ENCODE measurements around the gene ATG4C.

The ATG4C gene

DNA sequence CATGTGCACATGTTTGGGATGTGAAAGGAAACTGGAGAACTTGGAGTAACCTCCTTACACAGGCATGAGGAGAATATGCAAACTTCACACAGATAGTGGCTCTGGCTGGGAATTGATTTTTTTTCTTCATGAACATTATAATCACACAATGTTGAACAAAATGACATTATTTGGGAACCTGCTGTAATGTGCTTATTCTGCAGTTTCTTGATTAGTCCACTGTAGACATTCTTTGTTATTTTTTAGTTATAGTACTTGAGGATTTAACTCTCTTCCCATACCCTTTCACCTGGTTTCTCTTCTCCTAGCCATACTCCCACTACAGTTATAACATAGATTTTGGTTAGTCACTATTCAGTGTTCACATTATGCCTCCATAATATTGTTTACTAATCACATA lies 68.3 kb downstream of the ATG4C start:
- Mint-ChIP-seq H3K27ac (no peak overlapping the region), H3K27me3 (no peaks in the 10 kb centered on the region), H3K4me3 (no peak overlapping the region), H3K9me3 (ENCODE audit: low read depth) (no peaks in the 10 kb centered on the region), H3K36me3 (peaks cover 9% of the 10 kb centered on the region), H3K4me1 (ENCODE audit: low read depth) (no peaks in the 10 kb centered on the region)

DNA sequence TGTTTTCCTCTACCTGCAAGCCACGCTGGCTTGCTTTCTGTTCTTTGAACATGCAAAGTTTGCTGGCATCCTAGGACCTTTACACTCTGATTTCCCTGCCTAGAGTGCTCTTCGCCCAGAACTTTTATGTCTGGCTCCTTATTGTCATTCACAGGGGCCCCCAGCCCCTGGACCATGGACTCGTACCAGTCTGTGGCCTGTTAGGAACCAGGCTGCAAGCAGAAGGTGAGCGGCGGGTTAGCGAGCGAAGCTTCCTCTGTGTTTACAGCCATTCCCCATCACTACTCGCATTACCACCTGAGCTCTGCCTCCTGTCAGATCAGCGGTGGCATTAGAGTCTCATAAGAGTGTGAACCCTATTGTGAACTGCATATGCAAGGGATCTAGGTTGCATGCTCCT lies 73.0 kb downstream of the ATG4C start:
- no peaks in the 10 kb centered on the region for H3K27me3 Mint-ChIP-seq
- no peak overlapping the region for H3K4me3 Mint-ChIP-seq
- no peaks in the 10 kb centered on the region for H3K4me1 Mint-ChIP-seq (ENCODE audit: low read depth)
- H3K27ac Mint-ChIP-seq: no peak overlapping the region
- H3K9me3 Mint-ChIP-seq (ENCODE audit: low read depth): no peaks in the 10 kb centered on the region
- H3K36me3 Mint-ChIP-seq: peaks cover 13% of the 10 kb centered on the region

DNA sequence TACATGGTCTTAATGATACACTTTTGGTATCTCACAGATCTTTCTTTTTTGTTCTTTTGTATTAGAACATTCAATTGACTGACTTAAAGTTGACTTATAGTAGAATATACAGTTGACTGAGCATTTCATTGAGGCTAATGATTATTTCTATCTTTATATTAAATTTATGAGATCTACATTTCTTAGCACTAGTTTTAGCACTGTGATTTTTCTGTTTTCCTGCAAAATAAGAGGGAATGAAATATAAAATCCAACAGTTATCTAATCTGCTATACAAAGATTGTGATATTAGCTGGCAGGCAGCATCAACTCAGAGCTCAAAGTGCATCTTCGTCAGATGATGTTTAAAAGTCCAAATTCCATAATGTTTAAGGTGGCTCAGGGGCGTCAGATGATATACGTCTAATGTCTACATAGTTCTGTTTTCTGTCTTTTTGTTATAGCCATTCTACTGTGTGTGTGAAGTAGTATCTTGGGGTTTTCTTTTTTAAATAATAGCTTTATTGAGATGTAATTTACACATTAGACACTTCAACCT lies 85.4 kb downstream of the ATG4C start:
- H3K36me3 Mint-ChIP-seq: no peaks in the 10 kb centered on the region

DNA sequence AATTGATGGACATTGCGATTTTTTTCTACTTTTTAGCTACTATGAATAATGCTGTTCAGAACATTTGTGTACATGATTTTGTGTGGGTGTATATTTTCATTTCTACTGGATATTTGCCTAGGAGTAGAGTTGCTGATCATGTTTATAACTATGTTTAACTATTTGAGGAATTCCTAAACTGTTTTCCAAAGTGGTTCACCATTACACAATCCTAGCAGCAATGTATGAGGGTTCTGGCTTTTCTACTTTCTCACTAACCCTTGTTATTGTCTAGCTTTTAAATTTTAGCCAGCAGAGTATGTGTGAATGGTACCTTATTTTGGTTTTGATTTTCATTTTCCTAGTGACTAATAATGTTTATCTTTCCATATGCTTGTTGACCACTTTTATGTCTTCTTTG lies 86.2 kb downstream of the ATG4C start:
- H3K4me1 Mint-ChIP-seq (ENCODE audit: low read depth): no peaks in the 10 kb centered on the region
- no peak overlapping the region for H3K4me3 Mint-ChIP-seq
- H3K36me3 Mint-ChIP-seq: no peaks in the 10 kb centered on the region
- H3K27me3 Mint-ChIP-seq: peaks cover 4% of the 10 kb centered on the region
- H3K9me3 Mint-ChIP-seq (ENCODE audit: low read depth): no peaks in the 10 kb centered on the region
- H3K27ac Mint-ChIP-seq: no peak overlapping the region

More for the DNA sequence above, 85.4 kb downstream of the ATG4C start:
- no peak overlapping the region for H3K4me3 Mint-ChIP-seq
- no peaks in the 10 kb centered on the region for H3K9me3 Mint-ChIP-seq (ENCODE audit: low read depth)
- no peaks in the 10 kb centered on the region for H3K4me1 Mint-ChIP-seq (ENCODE audit: low read depth)
- H3K27ac Mint-ChIP-seq: no peak overlapping the region
- H3K27me3 Mint-ChIP-seq: peaks cover 2% of the 10 kb centered on the region

DNA sequence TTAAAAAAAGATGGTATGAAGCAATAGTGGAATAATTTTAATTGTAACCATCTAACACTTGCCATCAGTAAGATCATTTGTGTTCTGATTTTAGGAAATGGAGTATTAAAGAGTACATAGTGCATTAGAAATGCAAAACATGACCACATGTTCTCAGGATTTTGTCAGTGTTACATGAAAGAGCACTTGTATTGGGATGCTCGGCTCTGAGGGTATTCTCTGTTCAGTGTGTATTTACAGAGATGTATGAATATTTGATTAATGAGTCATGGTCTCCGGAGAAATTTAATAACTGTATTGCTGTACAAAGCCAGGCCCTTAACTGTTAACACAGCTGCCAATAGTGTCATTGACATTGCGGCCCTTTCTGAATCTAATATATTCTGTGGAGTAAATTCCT lies 91.7 kb downstream of the ATG4C start:
- Mint-ChIP-seq H3K27me3 (peaks cover 6% of the 10 kb centered on the region), H3K36me3 (no peaks in the 10 kb centered on the region), H3K4me1 (ENCODE audit: low read depth) (no peaks in the 10 kb centered on the region), H3K4me3 (no peak overlapping the region), H3K27ac (no peak overlapping the region), H3K9me3 (ENCODE audit: low read depth) (peaks cover 6% of the 10 kb centered on the region)

DNA sequence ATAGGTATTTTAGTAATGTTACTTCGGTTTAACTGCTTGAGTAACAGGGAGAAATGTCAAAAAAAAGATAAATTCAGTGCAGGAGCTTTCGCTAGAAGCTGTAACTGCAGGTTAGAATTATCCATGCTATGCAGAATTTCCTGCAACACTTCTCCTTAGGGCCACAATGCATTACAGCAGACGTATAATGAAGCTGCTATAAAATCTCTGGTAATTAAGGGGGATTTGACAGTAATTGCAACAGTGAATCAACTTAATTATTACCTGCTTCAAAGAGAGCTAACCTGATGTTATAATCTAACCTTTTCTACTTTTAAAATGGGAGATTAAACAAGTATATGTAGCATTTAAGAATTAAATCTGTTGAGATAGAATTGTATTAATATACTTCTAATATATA lies 92.6 kb downstream of the ATG4C start:
- Mint-ChIP-seq H3K4me1 (ENCODE audit: low read depth) (no peaks in the 10 kb centered on the region), H3K4me3 (no peak overlapping the region), H3K36me3 (no peaks in the 10 kb centered on the region), H3K27me3 (peaks cover 6% of the 10 kb centered on the region), H3K27ac (no peak overlapping the region), H3K9me3 (ENCODE audit: low read depth) (peaks cover 6% of the 10 kb centered on the region)

DNA sequence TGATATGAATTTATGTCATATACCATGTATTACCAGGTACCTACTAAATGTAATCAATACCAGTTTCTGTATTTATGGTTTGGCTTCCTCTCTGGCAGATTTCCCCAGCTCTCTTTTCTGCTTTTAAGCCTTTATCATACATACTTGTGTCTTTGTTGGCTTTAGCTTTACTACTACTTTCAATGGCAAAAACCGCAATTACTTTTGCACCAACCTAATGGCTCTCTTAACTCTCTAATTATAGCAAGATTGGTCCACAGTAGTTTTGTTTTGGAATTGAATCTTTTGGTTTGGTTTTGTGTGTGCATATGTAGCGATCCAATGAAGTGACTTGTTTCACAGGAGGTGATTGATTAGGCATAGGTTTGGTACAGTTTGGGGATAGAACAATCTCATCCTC lies 93.6 kb downstream of the ATG4C start:
- Mint-ChIP-seq H3K27ac (no peak overlapping the region), H3K4me3 (no peak overlapping the region), H3K36me3 (no peaks in the 10 kb centered on the region), H3K9me3 (ENCODE audit: low read depth) (peaks cover 6% of the 10 kb centered on the region), H3K27me3 (peaks cover 8% of the 10 kb centered on the region), H3K4me1 (ENCODE audit: low read depth) (no peaks in the 10 kb centered on the region)

DNA sequence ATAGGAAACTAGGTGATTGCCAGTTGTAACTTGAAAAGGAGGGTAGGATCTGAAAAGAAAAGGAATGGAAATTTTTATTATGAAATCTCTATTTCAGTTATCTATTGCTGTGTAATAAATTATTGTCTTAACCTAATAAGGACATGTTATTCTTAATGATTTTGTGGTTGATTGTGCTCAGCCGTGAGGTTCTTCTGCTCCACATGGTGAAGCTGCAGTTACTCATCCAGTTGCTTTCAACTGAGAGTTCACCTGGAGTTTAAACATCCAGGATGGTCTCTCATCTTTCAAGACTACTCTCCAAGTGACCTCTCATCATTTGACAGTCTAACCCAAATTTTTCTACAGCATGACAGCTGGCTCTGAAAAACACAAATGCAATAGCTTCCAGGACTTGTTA lies 96.0 kb downstream of the ATG4C start:
- peaks cover 6% of the 10 kb centered on the region for H3K9me3 Mint-ChIP-seq (ENCODE audit: low read depth)
- H3K27me3 Mint-ChIP-seq: peaks cover 9% of the 10 kb centered on the region
- H3K4me1 Mint-ChIP-seq (ENCODE audit: low read depth): no peaks in the 10 kb centered on the region
- no peak overlapping the region for H3K27ac Mint-ChIP-seq
- no peaks in the 10 kb centered on the region for H3K36me3 Mint-ChIP-seq
- no peak overlapping the region for H3K4me3 Mint-ChIP-seq

DNA sequence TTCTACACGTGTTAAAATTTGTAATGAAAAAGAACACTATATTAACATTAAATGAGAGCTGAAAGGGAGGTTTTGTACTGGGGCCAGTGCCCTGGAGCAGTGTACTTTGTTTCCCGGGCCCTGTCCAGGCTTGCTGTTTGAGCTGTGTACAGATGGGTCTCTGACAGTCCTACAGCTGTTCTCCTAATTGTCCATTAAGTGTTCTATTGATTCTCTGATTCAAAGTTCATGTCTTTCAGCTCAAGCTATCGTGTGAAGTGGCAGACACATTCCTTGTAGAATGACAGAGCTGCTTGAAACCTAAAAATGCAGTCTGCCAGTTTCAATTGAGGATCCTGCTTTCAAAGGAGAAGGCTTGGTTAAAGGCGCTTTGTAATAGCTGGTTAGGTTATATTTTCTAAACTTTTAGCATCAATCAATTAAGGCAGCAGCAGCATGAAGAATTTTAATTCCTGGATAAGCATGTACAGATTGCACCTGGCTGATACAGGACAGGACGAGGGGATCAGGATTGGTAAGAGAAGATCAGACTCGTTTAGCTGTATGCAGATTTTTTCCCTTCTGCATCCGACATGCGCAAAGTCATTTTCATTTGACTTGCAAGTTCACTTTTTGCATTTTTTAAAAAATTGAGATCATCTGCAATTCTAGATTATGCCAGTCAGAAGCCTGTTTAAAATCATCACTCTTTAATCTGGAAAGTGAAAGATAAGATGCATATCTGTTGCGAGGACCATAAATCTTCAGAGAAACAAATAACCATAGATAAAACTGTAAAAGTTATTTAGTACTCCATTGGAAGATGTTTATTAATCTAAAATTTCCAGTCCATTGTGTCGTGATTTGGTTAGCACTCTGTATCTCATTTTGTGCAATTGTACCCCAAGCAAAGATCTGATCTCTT lies 98.5 kb downstream of the ATG4C start:
- Mint-ChIP-seq H3K4me3 (no peak overlapping the region), H3K36me3 (no peaks in the 10 kb centered on the region), H3K4me1 (ENCODE audit: low read depth) (no peaks in the 10 kb centered on the region), H3K27ac (no peak overlapping the region), H3K9me3 (ENCODE audit: low read depth) (peaks cover 6% of the 10 kb centered on the region), H3K27me3 (peaks cover 29% of the 10 kb centered on the region)

DNA sequence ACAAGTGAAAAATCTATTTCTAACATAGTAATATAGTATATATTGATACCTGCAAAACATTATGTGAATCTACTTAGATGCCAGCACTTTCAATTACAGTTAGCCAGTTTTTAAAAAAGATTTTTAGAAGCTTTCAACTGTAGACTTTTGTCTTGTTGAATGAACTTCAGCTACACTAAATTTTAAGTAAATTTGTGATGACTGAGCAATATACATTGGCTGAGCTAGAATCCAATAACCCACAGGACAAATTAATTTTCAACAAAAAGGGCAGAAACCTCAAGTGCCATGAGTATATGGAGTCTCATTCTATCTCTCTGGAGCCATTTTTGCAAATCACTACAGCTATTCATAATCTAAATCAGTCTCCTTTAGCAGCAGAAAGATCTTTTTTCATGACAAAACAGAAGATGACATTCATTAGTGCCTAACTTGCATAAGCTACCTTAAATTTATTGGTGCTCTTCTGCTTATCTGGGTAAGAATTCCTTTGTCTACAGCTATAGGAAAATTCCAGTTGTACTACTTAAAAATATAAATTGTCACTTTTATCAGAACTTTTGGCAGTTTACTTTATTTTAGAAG lies 100.3 kb downstream of the ATG4C start:
- Mint-ChIP-seq H3K4me3 (no peak overlapping the region), H3K36me3 (no peaks in the 10 kb centered on the region), H3K27ac (no peak overlapping the region), H3K4me1 (ENCODE audit: low read depth) (no peaks in the 10 kb centered on the region), H3K9me3 (ENCODE audit: low read depth) (peaks cover 6% of the 10 kb centered on the region), H3K27me3 (peaks cover 30% of the 10 kb centered on the region)

DNA sequence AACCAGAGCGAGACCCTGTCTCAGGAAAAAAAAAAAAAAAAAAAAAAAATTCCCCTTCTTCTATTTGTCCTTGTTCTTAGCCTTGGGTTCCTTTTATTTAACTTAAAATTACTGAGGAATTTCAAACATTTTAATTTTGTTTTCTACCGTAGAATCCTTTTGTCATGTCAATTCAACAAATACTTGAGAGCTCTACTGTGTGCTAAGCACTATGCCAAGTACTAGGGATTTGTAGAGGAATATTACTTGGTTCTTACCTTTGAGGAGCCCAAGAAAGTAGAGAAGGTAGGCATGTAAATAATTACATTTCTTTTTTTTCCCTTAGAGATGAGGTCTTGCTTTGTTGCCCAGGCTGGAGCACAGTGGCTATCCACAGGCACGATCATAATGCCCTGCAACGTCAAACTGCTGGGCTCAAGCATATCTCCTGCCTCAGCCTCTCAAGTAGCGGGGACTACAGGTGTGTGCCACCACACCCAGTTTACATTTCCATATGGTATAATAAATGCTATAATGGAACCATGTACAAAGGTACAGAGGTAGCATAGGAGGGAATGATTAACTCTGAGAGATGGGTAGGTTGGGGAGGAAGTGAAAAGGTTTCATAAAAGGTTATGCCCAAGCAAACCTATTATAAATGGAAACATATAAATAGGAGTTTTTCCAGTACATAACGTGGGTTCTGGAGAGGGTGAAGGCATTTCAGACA lies 104.0 kb downstream of the ATG4C start:
- H3K9me3 Mint-ChIP-seq (ENCODE audit: low read depth): no peaks in the 10 kb centered on the region
- no peak overlapping the region for H3K27ac Mint-ChIP-seq
- H3K4me3 Mint-ChIP-seq: no peak overlapping the region
- H3K4me1 Mint-ChIP-seq (ENCODE audit: low read depth): no peaks in the 10 kb centered on the region
- peaks cover 34% of the 10 kb centered on the region for H3K27me3 Mint-ChIP-seq
- no peaks in the 10 kb centered on the region for H3K36me3 Mint-ChIP-seq

DNA sequence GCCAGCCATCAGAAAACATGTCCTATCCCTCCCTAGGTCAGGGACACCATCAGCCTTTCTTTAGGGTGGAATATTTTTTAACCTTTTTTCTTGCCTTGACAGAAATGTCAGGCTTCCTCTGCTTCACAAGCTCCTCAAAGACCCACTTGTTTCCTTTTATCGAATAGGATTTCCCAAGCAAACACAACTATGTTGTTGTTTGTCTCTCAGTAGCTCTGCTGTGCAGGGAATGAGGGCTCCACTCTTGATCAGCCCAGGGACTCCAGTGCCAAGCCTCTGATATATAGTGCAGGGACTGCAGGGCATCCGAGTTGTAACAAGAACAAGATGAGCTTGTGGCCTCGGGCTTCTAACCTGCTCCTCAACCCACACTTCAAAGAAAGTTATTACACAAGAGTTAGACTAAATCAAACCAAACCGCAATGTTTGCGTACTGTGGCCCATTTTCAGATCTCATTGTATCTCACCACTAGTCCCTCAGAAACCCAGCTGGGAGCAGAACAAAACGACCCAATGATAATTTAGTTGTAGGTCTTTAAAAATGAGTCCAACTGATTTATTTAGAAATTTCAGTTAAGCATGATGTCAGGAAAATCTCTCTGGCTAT lies 108.1 kb downstream of the ATG4C start:
- Mint-ChIP-seq H3K9me3 (ENCODE audit: low read depth) (no peaks in the 10 kb centered on the region), H3K4me1 (ENCODE audit: low read depth) (no peaks in the 10 kb centered on the region), H3K4me3 (no peak overlapping the region), H3K36me3 (no peaks in the 10 kb centered on the region), H3K27ac (no peak overlapping the region), H3K27me3 (peaks cover 10% of the 10 kb centered on the region)

DNA sequence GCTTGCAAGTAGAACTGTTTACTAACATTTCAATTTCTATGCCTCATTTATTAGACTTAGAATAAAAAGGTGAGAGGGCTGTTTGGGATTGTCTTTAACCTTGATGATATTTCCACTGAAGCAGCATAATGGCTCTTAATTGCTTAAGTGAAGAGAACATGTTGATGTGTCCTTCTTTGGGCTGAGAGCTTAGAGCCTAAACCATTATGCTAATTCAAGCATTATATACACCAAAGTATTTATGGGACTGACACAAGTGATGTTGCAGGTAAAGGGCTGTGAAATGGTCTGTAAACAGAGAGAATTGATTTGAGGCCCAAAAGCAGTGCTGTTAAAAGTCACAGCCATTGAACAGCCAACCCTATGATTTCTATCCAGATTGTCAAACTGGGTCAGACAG lies 113.9 kb downstream of the ATG4C start:
- no peaks in the 10 kb centered on the region for H3K9me3 Mint-ChIP-seq (ENCODE audit: low read depth)
- H3K27me3 Mint-ChIP-seq: peaks cover 2% of the 10 kb centered on the region
- H3K27ac Mint-ChIP-seq: no peak overlapping the region
- H3K4me1 Mint-ChIP-seq (ENCODE audit: low read depth): no peaks in the 10 kb centered on the region
- H3K36me3 Mint-ChIP-seq: no peaks in the 10 kb centered on the region
- no peak overlapping the region for H3K4me3 Mint-ChIP-seq

DNA sequence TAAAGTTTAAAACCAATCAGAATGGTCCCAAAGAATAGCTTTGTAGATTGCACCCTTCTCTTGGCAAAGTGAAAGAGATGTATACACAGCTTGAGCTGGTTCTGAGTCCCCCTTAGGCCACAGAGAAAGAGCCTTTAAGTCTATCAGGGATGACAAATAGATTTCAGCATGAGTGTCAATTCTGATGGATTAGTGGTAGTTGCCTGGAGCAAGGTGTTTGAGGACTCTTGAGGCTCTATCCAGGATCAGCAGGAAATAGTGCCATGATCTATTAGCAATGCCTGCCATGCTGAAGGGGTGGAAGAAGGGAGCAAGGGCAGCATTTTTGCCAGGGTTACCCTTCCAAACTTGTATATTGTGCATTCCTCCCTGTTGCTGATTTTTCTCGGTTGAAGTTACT lies 116.6 kb downstream of the ATG4C start:
- no peak overlapping the region for H3K4me3 Mint-ChIP-seq
- H3K36me3 Mint-ChIP-seq: no peaks in the 10 kb centered on the region
- H3K9me3 Mint-ChIP-seq (ENCODE audit: low read depth): no peaks in the 10 kb centered on the region
- H3K27me3 Mint-ChIP-seq: no peaks in the 10 kb centered on the region
- H3K27ac Mint-ChIP-seq: no peak overlapping the region
- H3K4me1 Mint-ChIP-seq (ENCODE audit: low read depth): no peaks in the 10 kb centered on the region

DNA sequence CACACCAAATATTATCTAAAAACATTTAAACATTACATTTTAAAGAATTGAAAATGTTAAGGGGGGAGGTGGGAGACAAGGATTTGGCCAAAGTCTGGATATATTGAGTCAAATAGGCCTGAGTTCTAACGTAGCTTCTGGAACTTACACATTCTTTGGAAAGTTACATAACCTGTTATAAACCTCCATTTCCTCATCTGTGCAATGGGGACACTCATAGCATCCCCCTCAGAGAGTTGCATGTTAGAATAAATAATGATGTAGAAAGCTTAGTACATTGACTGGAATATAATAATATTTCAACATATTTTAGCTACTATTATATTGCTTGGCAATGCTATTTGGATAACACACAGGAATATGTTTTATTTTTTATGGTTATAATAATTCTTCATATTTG lies 117.7 kb downstream of the ATG4C start:
- Mint-ChIP-seq H3K27me3 (no peaks in the 10 kb centered on the region), H3K4me1 (ENCODE audit: low read depth) (no peaks in the 10 kb centered on the region), H3K9me3 (ENCODE audit: low read depth) (no peaks in the 10 kb centered on the region), H3K27ac (no peak overlapping the region), H3K36me3 (no peaks in the 10 kb centered on the region), H3K4me3 (no peak overlapping the region)
